Islet precursor cell (in vitro differentiated cells): Measurements from ENCODE around the gene AFAP1L1.
"Not testable (repeated sequence)": the region's sequence is repeated elsewhere in the genome, so short reads cannot be mapped to it uniquely, and the experiment has no call there.

Experiments
- DNase-seq: peaks from one replicate; pipeline ENCODE4 v3.0.0-alpha.2; 2018

Gene AFAP1L1

DNA sequence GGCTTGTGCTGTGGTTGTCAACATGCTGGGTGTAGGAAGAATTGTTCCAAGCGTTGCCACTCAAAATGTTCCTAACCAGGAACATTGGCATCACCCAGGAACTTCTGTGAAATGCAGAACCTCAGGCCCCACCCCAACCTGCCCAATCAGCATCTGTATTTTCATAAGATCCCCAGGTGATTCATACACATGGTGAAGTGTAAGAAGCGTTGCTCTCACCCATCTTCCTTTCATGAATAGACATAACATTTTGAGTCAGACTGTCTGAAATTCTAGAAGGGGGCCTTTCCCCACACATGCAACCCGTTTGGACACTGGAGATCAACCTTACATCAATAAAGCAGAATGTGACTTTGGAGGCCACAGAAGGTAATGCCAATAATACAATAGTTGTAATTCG, 9.3 kb upstream of the AFAP1L1 start:
- DNase-seq: no peak

DNA sequence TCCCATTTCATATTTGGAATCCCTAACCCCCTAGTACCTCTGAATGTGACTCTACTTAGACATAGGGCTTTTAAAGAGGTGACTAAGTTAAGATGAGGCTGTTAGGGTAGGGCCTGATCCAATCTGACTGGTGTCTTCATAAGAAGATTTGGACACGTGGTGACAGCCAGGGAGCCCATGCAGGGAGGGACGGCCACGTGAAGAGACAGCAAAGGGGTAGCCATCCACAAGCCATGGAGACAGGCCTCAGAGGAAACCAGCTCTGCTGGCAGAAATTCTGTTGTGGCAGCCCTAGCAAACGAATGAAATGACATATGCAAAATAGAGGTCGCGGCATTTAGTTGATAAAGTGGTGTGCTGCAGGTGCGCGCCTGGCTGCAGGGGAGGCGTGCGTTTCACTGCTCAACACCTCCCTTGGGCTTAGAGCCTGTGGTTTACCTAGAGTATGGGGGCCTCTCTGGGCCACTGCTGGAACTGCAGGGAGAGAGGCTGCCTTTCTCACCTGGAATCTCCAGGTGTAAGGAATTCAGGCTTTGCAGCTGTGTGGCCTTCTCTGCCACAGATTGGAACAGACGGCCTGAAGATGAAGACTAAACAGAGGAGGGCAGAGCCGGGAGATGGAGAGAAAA, 7.1 kb upstream of the AFAP1L1 start:
- DNase-seq: peak; percentile 84

- DNase-seq: no peak
Measured at GRCh38 chr5:149265068-149265465, 6.6 kb upstream of the AFAP1L1 start.

GRCh38 chr5:149265597-149265996, 6.1 kb upstream of the AFAP1L1 start:
- DNase-seq: no peak

GRCh38 chr5:149267241-149267973, 4.3 kb upstream of the AFAP1L1 start:
- DNase-seq: peak; percentile 61

- no peak for DNase-seq
Measured at GRCh38 chr5:149268928-149269557, 2.6 kb upstream of the AFAP1L1 start.

DNA sequence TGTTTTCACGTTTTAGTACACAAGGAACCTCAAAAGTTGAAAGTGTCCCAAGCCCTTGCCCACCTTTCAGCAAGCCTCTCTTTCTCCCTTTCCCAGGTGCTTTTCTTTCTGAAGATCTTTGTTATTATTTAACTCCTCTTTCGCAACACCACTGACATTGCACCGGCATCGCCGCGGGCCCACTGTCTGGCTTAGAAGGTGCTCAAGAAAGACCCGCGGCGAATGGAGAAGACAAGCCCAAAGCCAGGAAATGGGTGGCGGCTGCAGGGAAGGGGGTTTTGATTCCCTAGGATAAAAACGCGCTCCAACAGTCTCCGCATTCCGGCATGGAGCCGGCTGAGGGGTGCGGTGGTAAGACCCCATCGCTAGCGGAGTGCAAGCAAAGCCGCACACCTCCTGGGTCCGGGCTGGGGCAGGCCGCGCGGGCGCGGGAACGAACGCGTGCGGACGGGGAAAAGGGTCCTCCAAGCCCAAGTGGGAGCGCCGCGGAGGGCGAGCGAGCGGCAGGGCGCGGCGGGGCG, 404 bp upstream of the AFAP1L1 start:
- peak; percentile 63 for DNase-seq

- DNase-seq: not testable (repeated sequence)
Measured at GRCh38 chr5:149272781-149273180, 1.1 kb downstream of the AFAP1L1 start.

DNA sequence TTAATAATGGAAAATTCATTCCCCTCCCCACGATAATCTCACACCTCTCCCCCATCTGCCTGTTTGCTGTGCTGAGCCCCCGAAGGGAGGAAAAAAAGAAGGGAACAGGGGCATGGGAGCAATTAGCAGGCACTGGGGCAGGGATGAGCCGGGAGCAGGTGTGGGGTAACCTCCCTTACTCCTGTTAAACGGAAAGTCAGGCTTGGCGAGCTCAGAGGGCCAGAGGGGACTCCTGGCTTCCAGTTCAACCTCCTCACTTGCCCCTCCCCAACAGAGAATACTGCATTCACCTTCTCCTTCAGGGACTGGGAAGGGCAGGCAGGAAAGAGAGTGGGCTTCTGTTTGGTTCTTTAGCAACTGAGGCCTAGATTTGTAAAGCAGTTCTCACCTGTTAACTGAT, 1.6 kb downstream of the AFAP1L1 start:
- DNase-seq: no peak

DNA sequence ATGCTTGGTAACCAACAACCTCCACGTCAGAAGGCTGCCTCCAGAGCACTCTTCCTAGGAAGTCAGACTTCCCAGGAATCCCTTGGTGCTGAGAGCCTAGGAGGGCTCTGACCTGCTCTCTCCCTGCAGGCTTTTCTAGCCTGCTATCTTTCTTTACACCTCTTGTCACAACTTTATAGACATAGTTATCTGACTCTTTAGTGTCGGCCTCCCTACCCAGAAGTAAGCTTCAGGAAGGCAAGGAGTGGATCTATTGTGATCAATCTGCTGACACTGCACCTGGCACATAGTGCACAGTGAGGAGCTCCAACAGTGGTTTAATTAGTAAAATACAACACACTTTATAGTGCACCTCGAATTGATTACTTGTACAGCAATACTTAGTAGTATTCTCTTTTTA, 2.3 kb downstream of the AFAP1L1 start:
- no peak for DNase-seq

DNA sequence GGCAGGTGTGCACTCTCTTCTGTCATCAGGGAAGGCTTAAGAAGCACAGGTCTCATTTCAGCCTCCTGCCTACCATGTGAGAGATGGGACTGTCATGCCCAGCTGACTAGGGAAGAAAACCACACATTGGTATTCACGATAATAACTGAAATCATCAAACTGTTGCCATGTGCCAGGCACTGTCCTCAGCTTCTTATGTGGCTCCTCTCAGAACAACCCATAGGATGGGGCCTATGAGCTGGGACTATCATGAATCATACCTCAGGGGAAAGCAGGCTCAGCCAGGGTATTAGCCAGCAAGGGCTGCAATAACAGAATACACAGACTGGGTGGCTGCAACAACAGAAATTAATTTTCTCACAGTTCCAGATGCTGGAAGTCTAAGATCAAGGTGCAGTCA, 3.3 kb downstream of the AFAP1L1 start:
- no peak for DNase-seq

GRCh38 chr5:149277801-149278200, 6.1 kb downstream of the AFAP1L1 start:
- DNase-seq: no peak

DNA sequence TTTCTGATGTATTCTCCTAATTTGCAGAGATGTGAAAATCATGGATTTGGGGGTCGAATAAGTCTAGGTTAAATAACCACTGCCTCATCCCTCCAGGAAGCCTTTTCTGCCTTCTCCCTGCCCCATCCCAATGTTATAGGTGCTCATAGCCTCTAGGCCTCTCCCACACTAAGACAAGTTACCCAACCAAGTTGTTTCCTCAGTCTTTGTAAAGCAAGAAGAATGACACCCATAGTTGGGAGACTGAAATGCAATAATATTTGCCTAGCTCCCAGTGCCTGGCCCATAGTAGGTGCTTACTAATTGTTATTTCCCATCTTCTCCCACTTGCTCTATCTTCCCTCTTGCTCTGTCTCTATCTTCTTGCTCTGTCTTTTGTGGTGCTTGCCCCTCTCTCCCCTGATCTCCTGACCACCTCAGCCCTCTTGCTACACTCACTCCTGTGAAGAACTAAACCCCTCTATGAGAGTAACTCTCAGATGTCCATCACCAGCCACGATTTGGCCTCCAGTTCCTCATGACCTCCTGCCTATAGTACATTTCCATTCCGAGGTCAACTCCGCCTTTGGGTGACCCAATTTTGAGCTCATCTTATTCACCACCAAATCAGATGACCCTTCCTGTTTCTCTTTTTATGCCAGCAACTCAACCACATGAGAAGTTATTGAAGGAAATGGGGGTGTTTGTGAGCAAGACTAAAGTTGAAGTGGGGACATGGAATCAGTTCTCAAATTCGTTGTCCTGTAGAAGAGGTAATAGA, 7.0 kb downstream of the AFAP1L1 start:
- no peak for DNase-seq

- DNase-seq: no peak
Measured at GRCh38 chr5:149279661-149280060, 8.0 kb downstream of the AFAP1L1 start.

- DNase-seq: no peak
Measured at GRCh38 chr5:149280124-149280523, 8.5 kb downstream of the AFAP1L1 start.

- DNase-seq: no peak
Measured at GRCh38 chr5:149280802-149281201, 9.1 kb downstream of the AFAP1L1 start.

GRCh38 chr5:149282027-149282965, 10.6 kb downstream of the AFAP1L1 start:
- no peak for DNase-seq

DNA sequence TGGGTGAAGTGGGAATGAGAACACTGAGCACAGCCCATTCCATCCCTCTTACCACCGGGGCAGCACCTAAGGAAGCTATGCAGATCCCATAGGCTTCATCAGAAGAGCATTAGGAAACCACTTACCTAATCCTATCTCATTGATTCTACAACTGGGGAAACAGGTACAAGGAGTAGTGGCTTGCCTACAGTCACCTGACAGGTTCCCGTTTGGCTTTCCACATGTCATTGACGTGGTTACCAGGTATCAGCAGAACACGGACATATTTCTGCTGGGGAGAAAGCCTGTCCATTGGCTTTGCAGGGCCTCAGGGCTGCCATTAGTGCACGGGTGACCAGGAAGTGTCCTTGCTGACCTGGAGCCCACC, 11.3 kb downstream of the AFAP1L1 start:
- DNase-seq: no peak

DNA sequence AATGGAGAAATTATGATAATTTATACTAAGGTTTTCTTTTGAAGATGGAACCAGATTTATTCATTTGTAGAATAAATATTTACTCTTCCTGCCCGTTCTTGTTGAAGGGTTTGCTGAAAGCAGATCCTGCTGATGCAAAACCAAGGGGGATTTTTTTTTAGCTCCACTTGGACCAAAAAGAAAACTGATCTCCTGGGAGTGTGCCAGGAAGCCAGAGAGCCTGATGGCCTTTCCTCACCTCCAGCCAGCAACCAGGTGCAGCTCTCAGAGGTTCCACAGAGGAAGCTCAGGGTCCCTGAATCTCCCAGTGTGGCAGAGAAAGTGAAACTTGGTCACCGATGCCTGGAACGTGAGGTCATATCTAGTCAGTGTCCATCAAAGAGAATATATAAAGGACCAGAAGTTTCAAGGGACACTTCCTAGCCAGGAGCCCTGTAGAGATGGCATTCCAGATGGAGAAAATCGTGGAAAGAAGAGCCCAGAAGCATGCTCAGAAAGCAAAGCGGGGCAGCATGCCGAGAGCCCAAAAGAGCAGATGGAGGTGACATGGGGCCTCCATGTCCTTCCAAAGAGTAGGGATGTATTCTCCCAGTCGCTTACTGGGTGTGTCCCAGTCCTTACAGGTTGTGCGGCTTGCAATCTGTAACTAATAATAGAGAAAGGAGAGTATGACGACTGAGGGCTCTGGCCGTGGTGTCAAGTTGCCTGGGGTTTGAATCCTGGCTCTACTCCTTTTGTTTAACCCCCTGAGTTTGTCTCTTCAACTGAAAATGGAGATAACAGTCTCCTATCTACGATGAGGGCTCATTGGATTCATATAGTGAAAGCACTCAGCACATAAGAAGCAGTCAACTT, 12.2 kb downstream of the AFAP1L1 start:
- DNase-seq: no peak

GRCh38 chr5:149284501-149284900, 12.8 kb downstream of the AFAP1L1 start:
- DNase-seq: no peak

GRCh38 chr5:149285153-149285552, 13.5 kb downstream of the AFAP1L1 start:
- DNase-seq: no peak
